HCT116 (cell line): Measurements from ENCODE around the gene APPL2. TPM values are rescaled to one million over a fixed set of nuclear protein-coding genes. Genes with fewer than 3 reads are reported as not detected.

ENCODE experiments used
- ATAC-seq: fragments of 200-7000 bp; cut with Tn5 transposase; 2 replicates; pipeline ENCODE4 v1.9.1; 2020; ENCODE audit warnings: mild to moderate bottlenecking, moderate library complexity
- BruUV-seq: library from RNA; stranded (reverse); fragments of 400-500 nt; replicated peaks from 2 replicates; lab custom pipeline; 2021; lab: Mats Ljungman, UMichigan
- CTCF ChIA-PET: fragments of 300-600 bp; sonication (Branson Sonifier 250); formaldehyde crosslinking; loops from one replicate; lab custom pipeline; 2021; ENCODE audit warnings: antibody characterized with exemption; lab: Charles Lee
- POLR2A ChIA-PET: fragments of 300-600, 350-600 bp; sonication (Branson Sonifier 250); formaldehyde crosslinking; loops from one replicate; lab custom pipeline; 2021; ENCODE audit warnings: antibody characterized with exemption; lab: Charles Lee
- RAD21 ChIA-PET, 2 experiments: fragments of 300-600 bp; sonication (Branson Sonifier 250); formaldehyde crosslinking; loops; one replicate each; lab custom pipeline; 2023; ENCODE audit warnings: low total read pairs in 2 of 2; ENCODE audit not compliant: uncharacterized antibody in 2 of 2, unreplicated experiment in 2 of 2, low non-redundant PET in 1 of 2; lab: Charles Lee
- DNase-seq: peaks from one replicate; pipeline ENCODE4 v3.0.0-alpha.2; 2010; ENCODE audit warnings: low read depth, low spot score
- H2AFZ ChIP-seq: fragments of 200-600 bp; shearing (Covaris generic), sonication (generic); 2 replicates; pipeline ENCODE4 v1.6.1; 2017; ENCODE audit warnings: low read depth, mixed run types, mixed read lengths, antibody characterized with exemption, low read length; ENCODE audit not compliant: poor library complexity, severe bottlenecking
- H3K27ac ChIP-seq: 2 replicates; pipeline ENCODE4 v1.5.1; 2012; ENCODE audit warnings: low read depth, low read length
- H3K27me3 ChIP-seq: fragments of 200-600 bp; sonication (generic); 2 replicates; pipeline ENCODE4 v1.6.1; 2016; ENCODE audit warnings: mixed run types, low read length, mixed read lengths; ENCODE audit not compliant: insufficient read depth
- H3K36me3 ChIP-seq, 2 experiments: fragments of 200-500 bp in 1 of 2; fragments of 200-600 bp in 1 of 2; sonication (Bioruptor generic) in 1 of 2; sonication (generic) in 1 of 2; 2 replicates each; pipeline versions ENCODE4 v1.5.1 to v1.6.1; 2014 to 2016; ENCODE audit warnings: low read length in 2 of 2, inconsistent platforms in 1 of 2, mixed read lengths in 1 of 2, mixed run types in 1 of 2; ENCODE audit not compliant: insufficient read depth in 2 of 2, control insufficient read depth in 1 of 2
- H3K4me1 ChIP-seq, 2 experiments: fragments of 200-600 bp in 1 of 2; sonication (generic) in 1 of 2; 2 replicates each; pipeline versions ENCODE4 v1.5.1 to v1.6.1; 2012 to 2017; ENCODE audit warnings: low read length in 2 of 2, inconsistent platforms in 1 of 2, mild to moderate bottlenecking in 1 of 2, mixed read lengths in 1 of 2, mixed run types in 1 of 2, moderate library complexity in 1 of 2; ENCODE audit not compliant: insufficient read depth in 2 of 2, control insufficient read depth in 1 of 2
- H3K4me2 ChIP-seq: fragments of 200-600 bp; sonication (generic); 2 replicates; pipeline ENCODE4 v1.6.1; 2017; ENCODE audit warnings: mixed run types, low read length, mixed read lengths
- H3K4me3 ChIP-seq, 2 experiments: fragments of 200-600 bp in 1 of 2; sonication (generic) in 1 of 2; replicated peaks in 1 of 2; 2 replicates each; pipeline ENCODE4 v1.5.1; 2011 to 2016; ENCODE audit warnings: low read length in 2 of 2, control low read depth in 1 of 2, low read depth in 1 of 2, mild to moderate bottlenecking in 1 of 2, mixed read lengths in 1 of 2, mixed run types in 1 of 2
- H3K79me2 ChIP-seq: fragments of 200-600 bp; sonication (generic); 2 replicates; pipeline ENCODE4 v1.6.1; 2017; ENCODE audit warnings: mild to moderate bottlenecking, mixed run types, low read length, moderate library complexity, mixed read lengths; ENCODE audit not compliant: insufficient read depth
- H3K9ac ChIP-seq: fragments of 200-600 bp; sonication (generic); 2 replicates; pipeline ENCODE4 v1.6.1; 2016; ENCODE audit warnings: low read length, mixed read lengths
- H3K9me2 ChIP-seq: fragments of 200-600 bp; sonication (generic), shearing (Covaris generic); 2 replicates; pipeline ENCODE4 v1.6.1; 2017; ENCODE audit warnings: mixed run types, mild to moderate bottlenecking, moderate library complexity; ENCODE audit not compliant: insufficient read depth
- H3K9me3 ChIP-seq, 2 experiments: fragments of 200-500 bp in 1 of 2; fragments of 200-600 bp in 1 of 2; sonication (Bioruptor generic) in 1 of 2; sonication (generic) in 1 of 2; 2 replicates each; pipeline ENCODE4 v1.6.1; 2014 to 2017; ENCODE audit warnings: low read length in 2 of 2, mixed read lengths in 2 of 2, inconsistent platforms in 1 of 2, low read depth in 1 of 2, mild to moderate bottlenecking in 1 of 2, mixed run types in 1 of 2, moderate library complexity in 1 of 2; ENCODE audit not compliant: control insufficient read depth in 1 of 2, insufficient read depth in 1 of 2
- H4K20me1 ChIP-seq: fragments of 200-600 bp; sonication (generic), shearing (Covaris generic); 2 replicates; pipeline ENCODE4 v1.6.1; 2017; ENCODE audit warnings: mixed run types, mild to moderate bottlenecking, moderate library complexity; ENCODE audit not compliant: insufficient read depth
- CBX3 ChIP-seq: IDR thresholded peaks from 2 replicates; pipeline ENCODE4 v1.6.1; 2012; ENCODE audit warnings: low read depth
- CEBPB ChIP-seq: IDR thresholded peaks from 2 replicates; pipeline ENCODE4 v1.6.1; 2012; ENCODE audit warnings: low read depth
- EGR1 ChIP-seq: IDR thresholded peaks from 2 replicates; pipeline ENCODE4 v1.6.1; 2012; ENCODE audit warnings: low read depth
- ELF1 ChIP-seq: IDR thresholded peaks from 2 replicates; pipeline ENCODE4 v1.6.1; 2012; ENCODE audit warnings: low read depth, borderline replicate concordance
- EZH2phosphoT487 ChIP-seq: fragments of 200-600 bp; IDR thresholded peaks from 2 replicates; pipeline ENCODE4 v1.6.1; 2018; ENCODE audit warnings: antibody characterized with exemption, borderline replicate concordance
- POLR2A ChIP-seq: IDR thresholded peaks from 2 replicates; pipeline ENCODE4 v1.7.0; 2011; ENCODE audit warnings: borderline replicate concordance; ENCODE audit not compliant: insufficient read depth, insufficient read length; ENCODE audit errors: extremely low read depth
- POLR2AphosphoS5 ChIP-seq: IDR thresholded peaks from 2 replicates; pipeline ENCODE4 v1.6.1; 2011; ENCODE audit warnings: mild to moderate bottlenecking, low read depth, low read length, moderate library complexity
- RAD21 ChIP-seq: IDR thresholded peaks from 2 replicates; pipeline ENCODE4 v1.6.1; 2012; ENCODE audit warnings: low read depth, mild to moderate bottlenecking
- SIN3A ChIP-seq: IDR thresholded peaks from 2 replicates; pipeline ENCODE4 v1.6.1; 2012; ENCODE audit warnings: low read depth
- SP1 ChIP-seq: IDR thresholded peaks from 2 replicates; pipeline ENCODE4 v1.6.1; 2012; ENCODE audit warnings: low read depth
- SRF ChIP-seq: IDR thresholded peaks from 2 replicates; pipeline ENCODE4 v1.6.1; 2012; ENCODE audit warnings: low read depth
- TCF7L2 ChIP-seq: IDR thresholded peaks from 2 replicates; pipeline ENCODE4 v1.7.0; 2011; ENCODE audit warnings: borderline replicate concordance, inconsistent platforms; ENCODE audit not compliant: insufficient read depth, insufficient read length; ENCODE audit errors: extremely low read depth
- YY1 ChIP-seq: IDR thresholded peaks from 2 replicates; pipeline ENCODE4 v1.6.1; 2011; ENCODE audit warnings: low read length, low read depth, moderate library complexity, mild to moderate bottlenecking; ENCODE audit not compliant: insufficient replicate concordance; ENCODE audit errors: extremely low read depth
- ZNF274 ChIP-seq: fragments of 200-500 bp; sonication (Bioruptor generic); IDR thresholded peaks from 2 replicates; pipeline ENCODE4 v1.6.1; 2014; ENCODE audit warnings: mild to moderate bottlenecking, low read depth, low read length, inconsistent platforms
- intact Hi-C: fragments of 100-400 bp; cut with micrococcal nuclease; formaldehyde crosslinking; loops from 2 replicates; pipeline ENCODE4 v1.10.0; 2022
- total RNA-seq: library from RNA; stranded (reverse); gene quantifications from one replicate; pipeline ENCODE4 v1.2.1, GENCODE V29; 2021; ENCODE audit not compliant: unreplicated experiment
- TF ChIP-seq, protein P1 (sequence below), 3 experiments: fragments of 200-600 bp in 1 of 3; sonication (generic) in 1 of 3; IDR thresholded peaks in 2 of 3; conservative IDR thresholded peaks in 1 of 3; 2 replicates each; pipeline ENCODE4 v1.5.1; 2012 to 2017; ENCODE audit warnings: low read depth in 2 of 3, low read length in 2 of 3, antibody characterized with exemption in 1 of 3, borderline replicate concordance in 1 of 3, control low read depth in 1 of 3, mild to moderate bottlenecking in 1 of 3, mixed read lengths in 1 of 3, mixed run types in 1 of 3, moderate library complexity in 1 of 3; ENCODE audit not compliant: insufficient read depth in 1 of 3
- TF ChIP-seq, protein P2 (sequence below): IDR thresholded peaks from 2 replicates; pipeline ENCODE4 v1.6.1; 2012
- TF ChIP-seq, protein P3 (sequence below): IDR thresholded peaks from 2 replicates; pipeline ENCODE4 v1.6.1; 2012; ENCODE audit warnings: low read depth
- TF ChIP-seq, protein P4 (sequence below): IDR thresholded peaks from 2 replicates; pipeline ENCODE4 v1.6.1; 2012

APPL2 gene
- total RNA-seq, 1 experiment from 2014 or later, result 22.6 TPM

DNA sequence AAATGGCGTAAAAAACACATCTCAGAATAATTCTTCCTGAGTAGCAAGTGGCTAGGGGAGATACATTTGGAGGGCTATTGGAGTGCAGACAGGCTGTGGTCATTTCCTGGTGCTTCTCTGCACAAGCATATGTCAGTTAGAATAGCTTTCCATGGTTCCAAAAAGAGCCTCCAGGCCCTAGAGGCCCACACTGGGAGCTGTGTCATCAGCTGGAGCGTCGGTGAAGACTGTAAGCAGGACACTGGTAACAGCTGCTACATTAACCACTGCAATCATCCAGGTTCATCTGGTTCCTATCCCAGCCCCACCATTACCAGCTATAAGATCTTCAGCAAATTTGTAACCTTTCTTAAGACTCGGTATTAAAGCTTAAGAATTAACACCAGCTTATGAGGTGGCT lies 31.7 kb upstream of the APPL2 start:
- no peaks in the 10 kb centered on the region for H3K27me3 ChIP-seq
- TF ChIP-seq EGR1, result no peak
- no peak for TF ChIP-seq EZH2phosphoT487
- TF ChIP-seq SP1, result no peak
- no peak for TF ChIP-seq SRF
- TF ChIP-seq CEBPB, result no peak
- TF ChIP-seq, protein P1, sequence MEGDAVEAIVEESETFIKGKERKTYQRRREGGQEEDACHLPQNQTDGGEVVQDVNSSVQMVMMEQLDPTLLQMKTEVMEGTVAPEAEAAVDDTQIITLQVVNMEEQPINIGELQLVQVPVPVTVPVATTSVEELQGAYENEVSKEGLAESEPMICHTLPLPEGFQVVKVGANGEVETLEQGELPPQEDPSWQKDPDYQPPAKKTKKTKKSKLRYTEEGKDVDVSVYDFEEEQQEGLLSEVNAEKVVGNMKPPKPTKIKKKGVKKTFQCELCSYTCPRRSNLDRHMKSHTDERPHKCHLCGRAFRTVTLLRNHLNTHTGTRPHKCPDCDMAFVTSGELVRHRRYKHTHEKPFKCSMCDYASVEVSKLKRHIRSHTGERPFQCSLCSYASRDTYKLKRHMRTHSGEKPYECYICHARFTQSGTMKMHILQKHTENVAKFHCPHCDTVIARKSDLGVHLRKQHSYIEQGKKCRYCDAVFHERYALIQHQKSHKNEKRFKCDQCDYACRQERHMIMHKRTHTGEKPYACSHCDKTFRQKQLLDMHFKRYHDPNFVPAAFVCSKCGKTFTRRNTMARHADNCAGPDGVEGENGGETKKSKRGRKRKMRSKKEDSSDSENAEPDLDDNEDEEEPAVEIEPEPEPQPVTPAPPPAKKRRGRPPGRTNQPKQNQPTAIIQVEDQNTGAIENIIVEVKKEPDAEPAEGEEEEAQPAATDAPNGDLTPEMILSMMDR (IDR thresholded peaks at IDR 0.05 in 2 of 3, conservative IDR thresholded peaks at IDR 0.05 in 1 of 3; ENCODE audit: borderline replicate concordance in 1 of 3, insufficient read depth in 1 of 3, low read depth in 2 of 3, low read length in 2 of 3), result no peak
- TF ChIP-seq, protein P2, sequence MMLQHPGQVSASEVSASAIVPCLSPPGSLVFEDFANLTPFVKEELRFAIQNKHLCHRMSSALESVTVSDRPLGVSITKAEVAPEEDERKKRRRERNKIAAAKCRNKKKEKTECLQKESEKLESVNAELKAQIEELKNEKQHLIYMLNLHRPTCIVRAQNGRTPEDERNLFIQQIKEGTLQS, result no peak
- no peak for TF ChIP-seq SIN3A
- TF ChIP-seq POLR2A, result no peak
- TF ChIP-seq RAD21, result no peak
- TF ChIP-seq, protein P3, sequence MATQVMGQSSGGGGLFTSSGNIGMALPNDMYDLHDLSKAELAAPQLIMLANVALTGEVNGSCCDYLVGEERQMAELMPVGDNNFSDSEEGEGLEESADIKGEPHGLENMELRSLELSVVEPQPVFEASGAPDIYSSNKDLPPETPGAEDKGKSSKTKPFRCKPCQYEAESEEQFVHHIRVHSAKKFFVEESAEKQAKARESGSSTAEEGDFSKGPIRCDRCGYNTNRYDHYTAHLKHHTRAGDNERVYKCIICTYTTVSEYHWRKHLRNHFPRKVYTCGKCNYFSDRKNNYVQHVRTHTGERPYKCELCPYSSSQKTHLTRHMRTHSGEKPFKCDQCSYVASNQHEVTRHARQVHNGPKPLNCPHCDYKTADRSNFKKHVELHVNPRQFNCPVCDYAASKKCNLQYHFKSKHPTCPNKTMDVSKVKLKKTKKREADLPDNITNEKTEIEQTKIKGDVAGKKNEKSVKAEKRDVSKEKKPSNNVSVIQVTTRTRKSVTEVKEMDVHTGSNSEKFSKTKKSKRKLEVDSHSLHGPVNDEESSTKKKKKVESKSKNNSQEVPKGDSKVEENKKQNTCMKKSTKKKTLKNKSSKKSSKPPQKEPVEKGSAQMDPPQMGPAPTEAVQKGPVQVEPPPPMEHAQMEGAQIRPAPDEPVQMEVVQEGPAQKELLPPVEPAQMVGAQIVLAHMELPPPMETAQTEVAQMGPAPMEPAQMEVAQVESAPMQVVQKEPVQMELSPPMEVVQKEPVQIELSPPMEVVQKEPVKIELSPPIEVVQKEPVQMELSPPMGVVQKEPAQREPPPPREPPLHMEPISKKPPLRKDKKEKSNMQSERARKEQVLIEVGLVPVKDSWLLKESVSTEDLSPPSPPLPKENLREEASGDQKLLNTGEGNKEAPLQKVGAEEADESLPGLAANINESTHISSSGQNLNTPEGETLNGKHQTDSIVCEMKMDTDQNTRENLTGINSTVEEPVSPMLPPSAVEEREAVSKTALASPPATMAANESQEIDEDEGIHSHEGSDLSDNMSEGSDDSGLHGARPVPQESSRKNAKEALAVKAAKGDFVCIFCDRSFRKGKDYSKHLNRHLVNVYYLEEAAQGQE, result no peak
- no peak for TF ChIP-seq POLR2AphosphoS5
- TF ChIP-seq ELF1, result no peak
- no peak for TF ChIP-seq YY1
- TF ChIP-seq ZNF274, result no peak
- no peak for TF ChIP-seq CBX3
- TF ChIP-seq, protein P4, sequence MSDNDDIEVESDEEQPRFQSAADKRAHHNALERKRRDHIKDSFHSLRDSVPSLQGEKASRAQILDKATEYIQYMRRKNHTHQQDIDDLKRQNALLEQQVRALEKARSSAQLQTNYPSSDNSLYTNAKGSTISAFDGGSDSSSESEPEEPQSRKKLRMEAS, result no peak
- no peak for TF ChIP-seq TCF7L2
- intact Hi-C loops, result no loop called here
- RAD21 ChIA-PET, result no interaction called here
- H2AFZ ChIP-seq, result no peak overlapping the region
- no peak overlapping the region for H3K4me3 ChIP-seq
- DNase-seq (no peak), ATAC-seq (no peak)
- H4K20me1 ChIP-seq, result no peaks in the 10 kb centered on the region
- H3K9me3 ChIP-seq, result no peaks in the 10 kb centered on the region
- H3K79me2 ChIP-seq, result no peaks in the 10 kb centered on the region
- no peaks in the 10 kb centered on the region for H3K9me2 ChIP-seq
- H3K27ac ChIP-seq, result no peak overlapping the region
- POLR2A ChIA-PET, result no interaction called here
- CTCF ChIA-PET, result no interaction called here
- H3K4me1 ChIP-seq, result no peaks in the 10 kb centered on the region
- no peaks in the 10 kb centered on the region for H3K36me3 ChIP-seq
- no peak overlapping the region for H3K4me2 ChIP-seq
- BruUV-seq, result no TSS peak
- no peak overlapping the region for H3K9ac ChIP-seq
